ENCODE results near the gene ZFP36L2. TPM values are rescaled to one million over a fixed set of nuclear protein-coding genes. Genes with fewer than 3 reads are reported as not detected.

ZFP36L2 gene
- total RNA-seq, 2 donors from 2014 or later = 43.2 to 47.3 TPM

GRCh38 chr2:43217228-43218154, 8.9 kb downstream of the ZFP36L2 start:
- peaks cover 5% of the 10 kb centered on the region for H3K36me3 ChIP-seq
- no peaks in the 10 kb centered on the region for H3K27me3 ChIP-seq
- peak overlapping the region; percentile 99 to 100 for H3K27ac ChIP-seq
- no peak overlapping the region for H3K4me3 ChIP-seq
- no peak for TF ChIP-seq CTCF (IDR thresholded peaks at IDR 0.05)
- no peak for DNase-seq (ENCODE audit: low spot score)
- H3K9me3 ChIP-seq = no peaks in the 10 kb centered on the region
- peaks cover 0 to 57% of the 10 kb centered on the region in 2 donors for H3K4me1 ChIP-seq

DNA sequence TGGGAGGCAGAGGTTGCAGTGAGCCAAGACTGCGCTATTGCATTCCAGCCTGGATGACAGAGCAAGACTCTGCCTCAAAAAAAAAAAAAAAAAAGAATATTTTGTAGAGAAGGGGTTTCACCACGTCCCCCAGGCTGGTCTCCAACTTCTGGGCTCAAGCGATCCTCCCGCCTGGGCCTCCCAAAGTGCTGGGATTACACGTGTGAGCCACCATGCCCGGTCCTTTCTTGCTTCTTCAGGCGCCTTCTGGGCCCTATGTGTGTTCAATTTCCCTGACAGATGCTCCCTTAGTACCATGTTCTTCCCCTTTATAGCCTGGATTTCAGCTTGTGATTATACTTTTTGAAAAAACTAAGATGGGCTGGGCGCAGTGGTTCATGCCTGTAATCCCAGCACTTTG, 9.8 kb downstream of the ZFP36L2 start:
- Histone ChIP-seq H3K9me3 (no peaks in the 10 kb centered on the region), H3K4me3 (no peak overlapping the region), H3K36me3 (no peaks in the 10 kb centered on the region), H3K4me1 (peaks cover 0 to 48% of the 10 kb centered on the region in 2 donors), H3K27ac (peak overlapping the region; percentile 55 to 100), H3K27me3 (no peaks in the 10 kb centered on the region)
- no peak for TF ChIP-seq CTCF (IDR thresholded peaks at IDR 0.05)
- DNase-seq (ENCODE audit: low spot score) = no peak

DNA sequence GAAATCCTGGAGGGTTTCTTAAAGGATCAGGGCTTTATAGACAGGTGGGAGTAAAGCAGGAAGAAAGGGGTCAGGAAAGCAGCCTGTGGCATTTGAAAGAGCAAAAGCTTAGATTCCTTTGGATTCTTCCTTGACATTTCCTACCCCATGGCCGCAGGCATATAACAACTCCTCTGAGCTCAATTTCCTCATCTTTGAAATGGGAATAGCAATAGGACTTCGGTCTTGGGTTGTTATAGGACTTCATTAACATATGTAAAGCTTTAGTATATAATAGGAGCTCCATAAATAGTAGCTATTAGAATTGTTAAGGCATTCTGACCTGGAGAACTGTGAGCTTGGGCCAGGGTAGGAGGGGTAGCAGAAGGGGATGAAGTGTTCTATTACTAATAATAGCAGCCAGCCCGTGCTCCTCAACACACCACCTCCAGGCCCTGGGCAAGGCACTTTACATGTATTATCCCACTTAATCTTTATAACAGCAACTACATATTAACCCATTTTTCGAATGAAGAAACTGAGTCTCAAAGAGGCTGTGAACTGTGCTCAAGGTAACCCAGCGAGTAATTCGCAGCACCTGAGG, 10.6 kb downstream of the ZFP36L2 start:
- Histone ChIP-seq H3K27ac (peak overlapping the region; percentile 55 to 100), H3K4me1 (peaks cover 0 to 41% of the 10 kb centered on the region in 2 donors), H3K4me3 (no peak overlapping the region), H3K36me3 (no peaks in the 10 kb centered on the region), H3K9me3 (no peaks in the 10 kb centered on the region), H3K27me3 (no peaks in the 10 kb centered on the region)
- TF ChIP-seq CTCF (IDR thresholded peaks at IDR 0.05) = no peak
- no peak for DNase-seq (ENCODE audit: low spot score)

DNA sequence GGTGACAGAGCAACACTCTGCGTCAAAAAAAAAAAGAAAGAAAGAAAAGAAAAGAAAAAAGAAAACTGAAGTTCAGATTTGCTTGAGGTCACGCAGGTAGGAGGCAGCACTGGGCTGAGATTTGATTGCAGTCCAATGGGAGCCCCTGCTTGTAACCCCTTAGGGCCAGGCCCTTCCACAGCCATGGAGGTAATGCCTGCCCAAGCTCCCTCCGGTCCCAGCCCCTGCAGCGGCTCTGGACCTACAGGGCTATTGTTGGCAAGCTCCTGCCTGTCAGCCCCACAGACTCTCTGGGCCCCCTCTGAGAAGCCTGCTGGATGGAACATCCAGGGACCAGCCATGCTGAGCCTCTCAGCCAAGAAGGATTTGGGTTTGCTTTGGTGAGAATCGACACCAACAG, 12.2 kb downstream of the ZFP36L2 start:
- Histone ChIP-seq H3K9me3 (no peaks in the 10 kb centered on the region), H3K36me3 (no peaks in the 10 kb centered on the region), H3K4me1 (peaks cover 0 to 34% of the 10 kb centered on the region in 2 donors), H3K27ac (no peak overlapping the region), H3K27me3 (no peaks in the 10 kb centered on the region), H3K4me3 (no peak overlapping the region)
- DNase-seq (ENCODE audit: low spot score) = no peak
- TF ChIP-seq CTCF (IDR thresholded peaks at IDR 0.05) = no peak

DNA sequence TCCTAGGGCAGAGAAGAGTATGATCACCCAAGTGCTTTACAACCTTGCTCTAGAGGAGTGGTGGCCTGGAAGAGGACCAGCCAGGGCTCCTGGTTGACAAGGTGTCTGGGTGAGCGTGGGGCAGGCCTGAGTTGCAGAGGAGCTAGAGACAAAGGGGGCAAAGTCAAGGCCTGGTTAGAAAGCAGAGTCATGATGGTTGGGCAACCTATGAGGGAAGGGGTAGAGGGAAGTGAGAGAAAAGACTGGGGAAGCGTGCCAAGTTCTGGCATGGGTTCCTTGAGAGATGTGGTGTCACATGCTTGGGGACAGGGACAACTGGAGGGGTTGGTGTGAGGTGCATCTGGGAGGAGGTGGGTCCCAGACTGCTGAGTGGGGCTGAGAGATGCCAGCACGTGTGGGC, 13.5 kb downstream of the ZFP36L2 start:
- DNase-seq (ENCODE audit: low spot score) = peak; percentile 77

More for the DNA sequence above, 13.5 kb downstream of the ZFP36L2 start:
- Histone ChIP-seq H3K9me3 (no peaks in the 10 kb centered on the region), H3K4me3 (no peak overlapping the region), H3K27ac (peak overlapping the region in 1 of 2 donors; percentile 48), H3K36me3 (no peaks in the 10 kb centered on the region), H3K27me3 (no peaks in the 10 kb centered on the region), H3K4me1 (peaks cover 0 to 21% of the 10 kb centered on the region in 2 donors)
- TF ChIP-seq CTCF (IDR thresholded peaks at IDR 0.05) = no peak

Measured in right atrium auricular region (tissue), 2 donors.